NCI-H1092 (cell line): ENCODE data around the gene STX7.

Experiments
- DNase-seq: peaks from one replicate; lab custom pipeline; 2025; lab: John Stamatoyannopoulos, UW

The STX7 gene

DNA sequence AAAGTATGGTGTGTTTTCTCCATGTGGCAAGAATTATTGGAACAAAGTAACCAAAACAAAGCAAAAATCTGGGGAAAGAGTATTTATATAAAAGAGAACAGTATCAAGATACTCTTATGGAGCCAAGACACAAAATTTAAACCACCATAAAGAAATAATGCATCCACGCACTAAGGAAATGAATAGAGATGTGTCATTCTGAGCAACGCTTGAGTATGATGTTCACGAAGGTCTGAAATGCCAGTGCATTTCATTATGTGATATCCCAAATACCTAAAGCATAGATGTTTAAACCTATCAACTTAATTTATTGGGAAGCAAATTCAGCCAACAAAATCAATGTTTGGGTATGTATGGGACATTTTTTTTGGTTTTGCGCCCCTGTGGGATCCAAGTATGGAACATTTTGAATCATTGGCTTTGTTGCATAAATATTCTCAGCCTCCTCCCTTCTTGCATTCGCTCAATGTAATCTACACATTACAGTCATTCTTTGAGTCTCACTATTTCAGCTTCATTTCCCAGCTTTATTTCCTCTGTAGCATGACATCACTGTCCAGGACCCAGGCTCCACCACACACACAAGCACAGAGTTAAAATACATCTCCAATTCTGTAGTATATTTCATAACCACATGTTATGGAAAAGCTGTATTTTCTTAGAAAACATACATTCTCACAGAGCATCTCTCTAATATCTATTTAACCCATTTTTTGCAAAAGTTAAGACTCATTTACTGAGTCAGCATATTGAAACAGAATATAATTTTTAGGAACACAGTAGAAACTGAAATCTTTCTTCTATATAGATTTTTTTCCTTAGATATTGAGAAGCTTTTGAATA, 100.0 kb downstream of the STX7 start:
- no peak for DNase-seq

DNA sequence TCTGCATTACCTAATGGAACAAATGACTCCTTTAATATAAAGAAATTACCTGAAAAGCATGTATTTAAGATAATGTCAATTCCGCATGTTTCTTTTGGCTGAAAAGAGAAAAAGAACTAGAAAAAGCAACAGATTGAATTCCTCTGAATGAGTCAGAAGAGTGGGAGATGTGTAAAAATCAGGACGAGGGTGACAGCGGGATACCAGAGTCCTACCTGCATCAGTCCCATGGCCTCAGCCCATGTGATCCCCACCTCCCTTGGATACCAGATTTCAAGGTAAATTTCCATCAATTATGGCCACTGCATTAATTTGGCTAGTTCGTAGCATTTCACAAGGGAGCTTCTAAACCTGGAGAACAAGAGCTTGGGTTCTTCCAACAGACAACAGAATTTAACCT, 101.6 kb downstream of the STX7 start:
- no peak for DNase-seq

DNA sequence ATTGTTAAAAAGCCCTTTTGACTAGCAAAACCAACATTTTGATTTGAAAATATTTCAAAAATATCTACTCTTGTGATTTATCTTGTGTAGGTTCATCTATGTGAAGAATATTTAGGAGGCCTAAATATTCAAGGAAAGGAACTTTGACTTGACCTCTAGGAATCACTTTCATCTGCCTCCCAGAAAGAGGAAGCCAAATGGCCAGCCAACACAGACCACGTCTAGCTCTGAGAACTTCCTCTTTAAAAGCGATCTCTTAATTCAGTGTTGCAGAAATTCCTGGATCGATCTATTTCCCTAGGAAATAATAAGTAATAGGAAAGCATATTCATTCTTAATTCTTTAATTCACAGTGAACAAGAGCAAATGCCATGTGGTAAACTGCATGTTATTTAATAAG, 102.1 kb downstream of the STX7 start:
- no peak for DNase-seq

DNA sequence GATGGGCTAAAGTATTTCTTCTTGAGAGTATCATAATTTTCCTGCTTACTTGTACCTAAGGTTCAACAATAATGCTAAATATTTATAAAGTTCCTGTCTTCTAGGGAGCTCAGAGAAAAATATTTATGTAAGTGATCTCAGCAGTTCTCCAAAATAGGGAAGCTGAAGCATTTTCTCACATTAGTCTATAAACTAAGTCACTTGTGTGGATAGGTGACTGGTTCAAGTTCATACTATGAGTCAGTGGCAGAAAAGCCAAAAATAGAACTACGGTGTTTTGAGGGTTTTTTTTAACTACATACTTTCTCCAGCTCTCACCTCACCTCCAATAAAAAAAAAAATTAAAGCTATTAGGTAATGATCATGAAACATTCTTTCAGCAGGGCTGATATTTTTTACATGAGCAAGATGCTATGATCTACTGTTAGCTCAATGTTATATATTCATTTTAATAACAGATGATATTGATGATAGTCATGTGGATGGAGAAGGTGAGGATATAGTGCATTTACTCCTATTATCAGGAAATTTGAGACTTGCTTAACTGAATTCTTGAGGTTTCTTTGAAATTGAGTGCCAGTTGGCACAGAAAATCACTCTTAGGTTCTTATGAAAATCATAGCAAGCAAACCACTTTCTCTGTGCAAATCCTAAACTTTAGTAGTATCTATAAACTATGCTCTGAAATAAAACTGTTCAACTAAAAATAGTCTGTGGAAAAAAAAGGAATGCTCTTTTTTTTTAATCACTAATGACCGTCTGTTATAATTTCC, 107.6 kb downstream of the STX7 start:
- no peak for DNase-seq

DNA sequence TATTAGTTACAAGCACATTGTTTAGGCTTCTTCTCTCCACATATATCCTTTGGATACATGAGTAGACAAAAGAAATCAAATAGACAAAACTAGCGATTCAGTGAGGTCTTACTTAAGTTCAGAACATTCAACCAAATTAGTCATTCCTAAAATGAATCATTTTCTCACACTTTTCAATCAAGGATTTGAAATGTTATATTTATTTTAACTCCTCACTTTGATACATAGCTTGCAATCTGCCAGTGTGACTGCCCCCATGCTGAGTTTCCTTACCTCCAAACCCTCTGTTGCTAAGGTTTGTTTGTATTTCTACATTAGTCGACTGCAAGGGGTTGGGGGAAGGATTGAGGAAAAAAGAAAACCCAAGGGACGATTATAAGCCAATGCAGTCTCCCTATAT, 108.2 kb downstream of the STX7 start:
- no peak for DNase-seq

DNA sequence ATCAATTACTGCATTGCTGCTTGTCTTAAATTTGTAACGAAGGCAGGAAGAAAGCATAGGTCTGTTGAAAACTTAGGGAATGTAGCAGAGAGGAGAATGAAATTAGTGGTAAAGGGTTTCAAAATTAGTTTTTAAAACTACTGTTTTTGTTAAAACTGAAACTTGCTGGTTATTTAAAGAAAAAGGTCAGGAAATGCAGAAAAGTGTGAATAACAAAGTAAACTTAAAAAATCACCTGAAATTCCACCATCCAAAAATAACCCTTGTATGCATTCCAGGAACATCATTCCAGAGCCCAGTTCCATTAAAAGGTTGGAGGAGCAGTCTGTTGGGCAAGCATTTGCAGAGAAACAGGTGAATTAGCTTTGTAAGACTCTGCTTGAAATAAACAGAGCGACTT, 108.6 kb downstream of the STX7 start:
- no peak for DNase-seq

DNA sequence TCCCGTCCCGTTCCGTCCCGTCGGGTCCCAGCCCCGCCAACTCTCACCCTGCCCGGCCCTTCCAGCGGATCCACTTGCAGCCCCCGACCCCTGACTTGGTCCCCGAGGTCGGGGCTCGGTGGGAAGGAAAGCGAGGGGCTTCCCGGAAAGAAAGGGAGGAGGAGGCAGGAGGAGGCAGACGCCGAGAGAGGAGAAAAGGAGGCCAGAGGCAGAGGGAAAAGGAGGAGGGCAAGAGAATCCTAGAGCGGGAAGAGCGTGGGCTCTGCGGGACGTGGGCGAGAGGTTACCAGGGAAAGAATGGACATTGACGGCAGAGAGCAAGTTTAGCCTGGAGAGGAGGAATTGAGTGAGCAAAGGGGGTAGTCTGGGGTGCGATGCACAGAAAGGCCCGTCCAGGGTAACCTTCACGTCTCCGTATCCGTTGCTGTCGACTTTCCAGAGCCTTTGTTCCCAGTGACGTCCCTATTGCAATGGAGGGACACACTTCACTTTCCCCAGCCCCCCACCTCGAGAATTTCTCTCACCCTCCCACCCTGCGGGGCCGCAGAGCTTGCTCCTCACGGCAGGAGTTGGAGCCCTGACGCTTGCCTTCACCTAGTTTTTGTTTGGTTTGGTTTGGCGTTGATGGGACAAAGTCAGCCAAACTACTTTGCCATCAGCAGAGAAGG, 111.2 kb downstream of the STX7 start:
- no peak for DNase-seq

DNA sequence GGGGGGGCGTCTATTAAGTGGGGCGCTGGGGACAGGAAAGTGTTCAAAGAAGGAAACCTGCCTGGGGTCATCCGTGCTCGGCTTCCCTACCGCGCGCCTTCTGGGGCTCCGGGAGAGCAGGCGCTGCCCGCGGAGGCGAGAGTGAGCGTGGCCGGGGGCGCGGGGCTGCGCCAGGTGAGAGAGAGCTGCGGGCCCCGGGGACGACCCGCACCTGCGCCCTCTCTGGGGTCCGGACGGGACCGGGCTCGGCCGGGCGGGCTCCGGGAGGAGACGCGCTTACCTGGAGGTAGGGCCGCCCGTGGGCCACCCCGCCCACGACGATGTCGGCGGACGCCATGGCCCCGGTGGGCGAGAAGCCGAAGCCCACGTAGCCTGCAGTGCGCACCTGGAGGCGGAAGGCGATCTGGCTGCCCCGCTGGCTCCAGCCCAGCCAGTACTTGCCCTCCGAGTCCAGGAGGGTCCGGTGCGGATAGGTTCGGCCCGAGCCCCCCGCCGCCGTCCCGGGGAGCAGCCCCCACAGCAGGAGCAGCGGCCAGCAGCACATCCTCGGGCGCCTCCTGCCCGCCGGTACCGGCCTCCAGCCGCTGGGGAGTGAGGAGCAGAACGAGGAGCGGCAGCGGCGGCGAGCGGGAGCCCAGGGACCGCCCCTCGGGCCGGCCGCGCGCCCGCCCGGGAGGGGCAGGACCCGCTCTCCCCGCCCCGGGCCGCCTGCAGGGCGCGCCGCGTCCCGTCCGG, 111.9 kb downstream of the STX7 start, which contains the start of gene MOXD1:
TSS of gene MOXD1 (minus strand) at position 593 of the 735 bp plus-strand sequence. CDS start at position 544, 49 bp downstream.
- DNase-seq: no peak

DNA sequence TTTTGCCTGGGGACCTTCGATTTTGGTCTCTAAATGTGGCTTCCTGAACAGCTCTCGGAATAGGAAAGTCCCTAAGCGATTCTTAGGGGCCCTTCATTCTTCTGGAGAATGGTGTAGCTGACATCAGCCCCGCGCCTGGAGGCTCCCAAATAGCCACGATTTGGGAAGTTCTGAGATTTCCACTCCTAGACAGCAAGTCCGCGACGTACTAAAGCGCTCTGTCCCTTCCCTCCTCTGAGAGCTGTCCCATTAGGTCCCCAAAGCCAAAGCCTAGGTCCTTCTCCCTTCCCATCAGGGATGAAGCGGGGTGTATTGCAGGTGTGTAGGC, 112.4 kb downstream of the STX7 start:
- DNase-seq: no peak

DNA sequence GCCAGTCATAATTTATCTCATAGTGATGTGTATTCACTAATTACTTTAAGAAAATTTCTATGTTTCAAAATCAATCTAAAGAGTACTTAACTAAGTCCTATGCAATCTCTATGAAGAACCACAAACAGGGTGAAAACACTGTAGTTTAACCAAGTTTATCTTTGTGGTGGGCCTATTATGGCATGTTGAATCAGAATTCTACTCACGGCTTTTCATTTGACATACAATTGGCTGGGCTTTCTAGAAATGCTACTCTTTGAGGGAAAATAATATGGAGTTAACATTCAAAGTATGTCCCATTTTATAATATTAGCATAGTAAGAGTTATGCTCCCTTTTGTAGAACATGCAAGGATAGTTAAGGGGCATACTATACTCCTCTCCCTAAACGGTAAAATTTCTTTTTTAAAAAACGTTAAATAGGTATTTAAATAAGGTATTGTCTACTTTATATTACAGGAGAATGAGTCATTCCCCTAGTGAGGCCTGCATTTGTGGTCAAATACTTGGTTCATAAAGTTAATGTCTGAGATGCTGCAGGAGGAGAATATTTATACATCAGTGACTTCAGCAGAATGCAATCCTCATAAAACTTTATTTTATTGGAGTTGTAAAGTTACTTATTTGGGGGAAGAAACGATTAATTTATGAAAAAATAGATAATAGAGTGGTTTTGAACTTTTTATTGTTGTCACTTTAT, 113.4 kb downstream of the STX7 start:
- DNase-seq: no peak
